ENCODE results near the gene TANGO6. TPM values are rescaled to one million over a fixed set of nuclear protein-coding genes. Genes with fewer than 3 reads are reported as not detected.

The TANGO6 gene
- total and polyA plus RNA-seq, 2 of the 8 experiments (the other 6 are each of a cell fraction or from before 2014, with no cell fraction given): 5.0 to 19.5 TPM

DNA sequence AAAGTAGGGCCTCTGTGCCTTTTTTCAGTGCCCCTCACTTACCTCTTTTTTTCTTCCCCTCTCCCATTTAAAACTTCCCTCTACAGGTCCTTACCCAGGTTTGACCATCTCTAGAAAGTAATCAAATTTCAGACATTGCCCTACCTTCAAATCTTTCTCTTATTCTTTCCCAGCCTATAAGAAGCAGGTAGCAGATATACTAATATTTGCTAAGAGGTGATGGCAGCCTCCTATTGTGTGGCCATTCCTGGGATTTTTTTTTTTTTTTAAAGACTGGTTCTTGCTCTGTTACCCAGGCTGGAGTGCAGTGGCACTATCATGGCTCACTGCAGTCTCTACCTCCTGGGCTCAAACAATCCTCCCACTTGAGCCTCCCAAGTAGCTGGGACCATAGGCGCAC, 151.0 kb downstream of the TANGO6 start:
- POLR2A ChIA-PET (ENCODE audit: partially characterized antibody): interaction anchor here (0.9 to 1.4 kb wide), 2 partner anchors 91 to 112 kb away, joined by 3 read pairs; partner anchors contain the start of gene HAS3
- Histone ChIP-seq H3K9me3 (ENCODE audit: insufficient read depth in 2 of 2, low read depth in 1 of 2, low read length in 1 of 2) (no peaks in the 10 kb centered on the region), H4K20me1 (replicated peaks in 1 of 2; ENCODE audit: control insufficient read depth in 1 of 2, insufficient read depth in 2 of 2, low read length in 2 of 2) (no peaks in the 10 kb centered on the region), H3K14ac (ENCODE audit: insufficient read length) (no peak overlapping the region), H3K4me1 (replicated peaks in 1 of 4; ENCODE audit: control insufficient read depth in 3 of 4, insufficient read depth in 4 of 4, low read length in 3 of 4) (peaks cover 0 to 15% (median 13%) of the 10 kb centered on the region in 4 experiments; a peak in 6 of 7 replicates), H3K4ac (replicated peaks; ENCODE audit: insufficient read length, low read depth, low read length) (no peak overlapping the region), H2BK12ac (ENCODE audit: low read depth, low read length) (no peak overlapping the region), H2AK5ac (ENCODE audit: low read depth, low read length) (no peak overlapping the region), H2BK20ac (ENCODE audit: low read length) (no peak overlapping the region; the same call in 1 of the 2 replicates), H3K23me2 (ENCODE audit: low read depth, low read length) (no peaks in the 10 kb centered on the region), H2BK5ac (ENCODE audit: low read depth, low read length) (no peak overlapping the region), H3K4me2 (ENCODE audit: insufficient read depth in 1 of 2, low read depth in 2 of 2, low read length in 2 of 2) (no peak overlapping the region), H3K4me3 (ENCODE audit: extremely low read depth in 1 of 4, insufficient read depth in 2 of 4, low read depth in 3 of 4, low read length in 4 of 4) (no peak overlapping the region), H3K56ac (replicated peaks; ENCODE audit: insufficient read length, low read depth, low read length) (no peak overlapping the region), H3K79me1 (ENCODE audit: low read depth, low read length) (no peaks in the 10 kb centered on the region), H4K91ac (replicated peaks; ENCODE audit: insufficient read length, low read length) (no peak overlapping the region), H2BK15ac (ENCODE audit: low read length) (no peak overlapping the region), H3K79me2 (ENCODE audit: control insufficient read depth in 1 of 2, insufficient read depth in 2 of 2, low read length in 2 of 2) (no peaks in the 10 kb centered on the region), H3K18ac (ENCODE audit: extremely low read depth, low read length) (no peak overlapping the region), H2AFZ (ENCODE audit: low read length) (no peak overlapping the region), H2BK120ac (replicated peaks; ENCODE audit: low read depth, low read length) (no peak overlapping the region), H3K27ac (ENCODE audit: low read depth, low read length) (no peak overlapping the region), H3K23ac (ENCODE audit: insufficient read length) (no peak overlapping the region), H4K8ac (ENCODE audit: extremely low read depth, insufficient read depth, low read length) (no peak overlapping the region), H4K5ac (ENCODE audit: insufficient read length, low read depth, low read length) (no peak overlapping the region), H3K36me3 (ENCODE audit: control insufficient read depth in 2 of 4, insufficient read depth in 4 of 4, low read length in 3 of 4) (no peaks in the 10 kb centered on the region; a peak in 1 of 8 replicates), H3K27me3 (replicated peaks in 1 of 4; ENCODE audit: control insufficient read depth in 3 of 4, extremely low read depth in 1 of 4, insufficient read depth in 3 of 4, low read length in 3 of 4) (no peaks in the 10 kb centered on the region), H3K9ac (replicated peaks in 1 of 4; ENCODE audit: extremely low read depth in 1 of 4, low read depth in 3 of 4, low read length in 3 of 4) (no peak overlapping the region)
- 89% methylated on average over 1 of the region's 1 CpG; no CpG with 5 or more reads in 1 of the 2 experiments for WGBS, 2 experiments (ENCODE audit: extremely low coverage in 1 of 2, insufficient coverage in 1 of 2, insufficient read length in 1 of 2, insufficient replicate concordance in 2 of 2, low coverage in 1 of 2, low lambda C conversion rate in 2 of 2, missing lambda C conversion rate in 1 of 2)
- FAIRE-seq (no peak), DNase-seq (ENCODE audit: low read depth in 1 of 2, low spot score in 2 of 2) (no peak)
- CTCF ChIA-PET (ENCODE audit: partially characterized antibody): interaction anchor here (0.7 to 1.8 kb wide), 15 partner anchors 11 to 150 kb away, joined by 3 to 11 read pairs (median 4); partner anchors contain the start of gene HAS3
- TF ChIP-seq POLR2A (IDR thresholded peaks at IDR 0.05; ENCODE audit: control extremely low read depth in 1 of 2, low read depth in 2 of 2, low read length in 2 of 2) (no peak), GTF2F1 (IDR thresholded peaks at IDR 0.05; ENCODE audit: borderline replicate concordance, low read depth, low read length) (no peak), NRF1 (IDR thresholded peaks at IDR 0.05; ENCODE audit: low read depth, low read length) (no peak), CREB1 (IDR thresholded peaks at IDR 0.05) (no peak), HDAC2 (IDR thresholded peaks at IDR 0.05; ENCODE audit: borderline replicate concordance in 1 of 2, low read depth in 2 of 2, low read length in 2 of 2) (no peak), E2F6 (IDR thresholded peaks at IDR 0.05) (no peak), CEBPB (IDR thresholded peaks at IDR 0.05; ENCODE audit: low read depth, low read length) (no peak), RBBP5 (IDR thresholded peaks at IDR 0.05; ENCODE audit: borderline replicate concordance, low read depth, low read length) (no peak), YY1 (IDR thresholded peaks at IDR 0.05; ENCODE audit: low read depth, low read length) (no peak), BRCA1 (IDR thresholded peaks at IDR 0.05; ENCODE audit: low read depth, low read length) (no peak), RFX5 (IDR thresholded peaks at IDR 0.05; ENCODE audit: borderline replicate concordance, low read depth, low read length) (no peak)
- TF ChIP-seq, protein P1, sequence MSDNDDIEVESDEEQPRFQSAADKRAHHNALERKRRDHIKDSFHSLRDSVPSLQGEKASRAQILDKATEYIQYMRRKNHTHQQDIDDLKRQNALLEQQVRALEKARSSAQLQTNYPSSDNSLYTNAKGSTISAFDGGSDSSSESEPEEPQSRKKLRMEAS (IDR thresholded peaks at IDR 0.05): no peak
- TF ChIP-seq, protein P2, sequence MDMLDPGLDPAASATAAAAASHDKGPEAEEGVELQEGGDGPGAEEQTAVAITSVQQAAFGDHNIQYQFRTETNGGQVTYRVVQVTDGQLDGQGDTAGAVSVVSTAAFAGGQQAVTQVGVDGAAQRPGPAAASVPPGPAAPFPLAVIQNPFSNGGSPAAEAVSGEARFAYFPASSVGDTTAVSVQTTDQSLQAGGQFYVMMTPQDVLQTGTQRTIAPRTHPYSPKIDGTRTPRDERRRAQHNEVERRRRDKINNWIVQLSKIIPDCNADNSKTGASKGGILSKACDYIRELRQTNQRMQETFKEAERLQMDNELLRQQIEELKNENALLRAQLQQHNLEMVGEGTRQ (IDR thresholded peaks at IDR 0.05; ENCODE audit: low read length): no peak
